AML-193 (cell line): ENCODE measurements around the gene ACADS.
"Not testable (repeated sequence)": the region's sequence is repeated elsewhere in the genome, so short reads cannot be mapped to it uniquely, and the experiment has no call there.

Experiments
- DNase-seq, 2 experiments: peaks; one replicate each; lab custom pipeline; 2025; lab: John Stamatoyannopoulos, UW

The ACADS gene

GRCh38 chr12:120726961-120727360 is 1.3 kb downstream of the ACADS start:
- DNase-seq: no peak

GRCh38 chr12:120732198-120732597 is 6.6 kb downstream of the ACADS start:
- not testable (repeated sequence) for DNase-seq

GRCh38 chr12:120733574-120733973 is 7.9 kb downstream of the ACADS start:
- DNase-seq: no peak

GRCh38 chr12:120734210-120734609 is 8.6 kb downstream of the ACADS start:
- DNase-seq: no peak

GRCh38 chr12:120735181-120735580 is 9.6 kb downstream of the ACADS start:
- no peak for DNase-seq

GRCh38 chr12:120736404-120737331 is 11.0 kb downstream of the ACADS start:
- no peak for DNase-seq

- no peak for DNase-seq
Measured at GRCh38 chr12:120737557-120738251, 12.1 kb downstream of the ACADS start.

- no peak for DNase-seq
Measured at GRCh38 chr12:120738252-120739030, 12.8 kb downstream of the ACADS start.

- no peak for DNase-seq
Measured at GRCh38 chr12:120739031-120739762, 13.6 kb downstream of the ACADS start.

GRCh38 chr12:120739821-120740613 is 14.4 kb downstream of the ACADS start:
- no peak for DNase-seq

GRCh38 chr12:120740871-120741270 is 15.2 kb downstream of the ACADS start:
- DNase-seq: no peak

- DNase-seq: no peak
Measured at GRCh38 chr12:120741476-120742421, 16.1 kb downstream of the ACADS start.

GRCh38 chr12:120744922-120745493 is 19.4 kb downstream of the ACADS start:
- DNase-seq: no peak

GRCh38 chr12:120748242-120748641 is 22.6 kb downstream of the ACADS start:
- no peak for DNase-seq

- DNase-seq: no peak
Measured at GRCh38 chr12:120749256-120749655, 23.6 kb downstream of the ACADS start.

GRCh38 chr12:120750806-120751205 is 25.2 kb downstream of the ACADS start:
- no peak for DNase-seq

- DNase-seq: no peak
Measured at GRCh38 chr12:120751389-120751788, 25.8 kb downstream of the ACADS start.

GRCh38 chr12:120754792-120755191 is 29.2 kb downstream of the ACADS start:
- no peak for DNase-seq

GRCh38 chr12:120755269-120755668 is 29.6 kb downstream of the ACADS start:
- no peak for DNase-seq
